ENCODE measurements around the gene SAG.

Gene SAG

DNA sequence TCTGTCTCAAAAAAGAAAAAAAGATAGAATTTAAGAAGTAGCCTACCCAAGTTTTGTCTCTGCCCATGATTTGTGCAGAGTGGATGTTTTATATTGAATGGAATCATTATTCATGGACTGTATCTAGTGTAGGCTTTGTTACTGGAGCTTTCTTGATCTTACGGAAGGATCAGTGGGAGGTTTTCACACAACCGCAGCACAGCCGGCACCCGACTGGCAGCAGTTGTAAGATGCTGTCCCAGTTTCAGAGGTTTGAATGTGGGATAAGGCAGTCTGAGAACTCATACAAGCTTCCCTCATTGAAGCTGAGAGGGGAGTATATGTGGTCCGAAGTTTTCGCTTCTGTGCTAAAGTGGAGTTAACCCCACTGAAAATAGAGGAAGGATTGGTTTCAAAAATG is 19.7 kb upstream of the SAG start:
- no peak for DNase-seq (ENCODE audit: low read depth in 3 of 3, low spot score in 1 of 3)

DNA sequence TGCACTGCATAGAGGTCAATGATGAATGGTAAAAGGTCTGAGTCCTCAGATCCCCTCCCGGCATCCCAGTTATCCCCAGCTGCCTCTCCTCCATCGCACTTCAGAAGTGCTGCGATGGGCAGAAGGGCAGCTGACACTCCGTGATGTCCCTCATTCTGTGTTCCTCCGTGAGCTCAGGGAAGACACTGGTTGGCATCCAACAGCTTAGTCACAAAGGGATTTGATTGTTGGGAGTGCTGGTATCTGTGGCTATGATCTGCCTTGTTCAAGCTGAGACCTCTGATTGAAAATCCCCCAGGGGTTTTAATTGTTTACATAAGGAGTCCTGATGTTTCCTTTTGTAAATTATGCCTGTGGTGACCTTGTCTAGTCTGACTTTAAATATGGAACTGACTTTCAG is 19.0 kb upstream of the SAG start:
- no peak for DNase-seq (ENCODE audit: low read depth in 3 of 3, low spot score in 1 of 3)

GRCh38 chr2:233289648-233290047 is 18.0 kb upstream of the SAG start:
- no peak for DNase-seq (ENCODE audit: low read depth in 3 of 3, low spot score in 1 of 3)

DNA sequence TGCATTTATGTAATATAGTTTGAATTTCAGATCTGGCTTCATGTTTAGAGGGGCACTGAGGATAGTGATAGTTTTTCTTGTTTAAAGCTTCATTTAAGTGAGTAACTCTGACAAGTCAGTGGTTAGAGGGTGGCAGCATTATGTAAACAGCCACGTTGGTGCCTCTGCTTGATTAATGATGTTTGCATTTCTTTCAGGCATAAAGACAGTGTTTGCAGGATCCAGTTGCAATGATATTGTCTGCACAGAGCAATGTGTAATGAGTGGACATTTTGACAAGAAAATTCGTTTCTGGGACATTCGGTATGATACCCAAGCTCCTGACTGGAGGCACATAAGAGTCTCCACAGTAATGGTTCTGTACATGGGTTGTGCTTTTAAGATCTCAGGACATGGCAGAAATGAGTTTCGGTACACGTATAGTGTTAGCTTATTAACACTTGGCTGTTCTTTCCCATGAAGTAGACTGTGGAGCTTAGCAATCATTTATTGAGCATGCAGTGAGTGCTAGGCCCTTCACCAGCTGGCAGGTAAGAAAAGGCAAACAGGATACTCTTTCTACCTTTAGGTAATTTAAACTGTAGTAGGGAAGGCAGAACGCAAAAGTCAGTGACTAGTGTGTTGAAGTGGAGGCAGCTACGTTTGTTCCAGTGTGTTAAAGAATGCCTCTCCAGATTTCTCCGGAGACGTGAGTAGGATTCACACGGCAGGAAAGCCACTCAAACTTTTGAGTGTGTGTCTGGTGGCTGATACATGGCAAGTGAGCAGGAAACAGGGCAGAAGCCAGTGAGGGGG is 17.4 kb upstream of the SAG start:
- DNase-seq (ENCODE audit: low read depth in 3 of 3, low spot score in 1 of 3) = no peak

DNA sequence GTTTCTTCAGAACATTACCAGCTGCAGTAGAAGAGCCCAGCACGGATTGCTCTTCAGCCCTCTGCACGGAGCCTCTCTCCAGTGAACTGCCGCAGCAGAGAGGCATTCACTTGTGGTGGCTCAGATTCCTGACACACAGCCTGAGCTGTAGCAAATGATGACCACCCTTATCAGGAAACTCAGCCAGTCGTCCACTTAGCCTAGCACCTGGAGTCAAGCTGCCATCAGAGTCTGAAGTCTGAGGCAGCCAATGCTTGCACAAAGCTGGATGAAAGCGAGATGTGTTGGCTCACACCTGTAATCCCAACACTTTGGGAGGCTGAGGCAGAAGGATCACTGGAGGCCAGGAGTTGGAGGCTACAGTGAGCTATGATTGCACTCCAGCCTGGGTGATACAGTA is 11.7 kb upstream of the SAG start:
- DNase-seq (ENCODE audit: low read depth in 3 of 3, low spot score in 1 of 3) = no peak

DNA sequence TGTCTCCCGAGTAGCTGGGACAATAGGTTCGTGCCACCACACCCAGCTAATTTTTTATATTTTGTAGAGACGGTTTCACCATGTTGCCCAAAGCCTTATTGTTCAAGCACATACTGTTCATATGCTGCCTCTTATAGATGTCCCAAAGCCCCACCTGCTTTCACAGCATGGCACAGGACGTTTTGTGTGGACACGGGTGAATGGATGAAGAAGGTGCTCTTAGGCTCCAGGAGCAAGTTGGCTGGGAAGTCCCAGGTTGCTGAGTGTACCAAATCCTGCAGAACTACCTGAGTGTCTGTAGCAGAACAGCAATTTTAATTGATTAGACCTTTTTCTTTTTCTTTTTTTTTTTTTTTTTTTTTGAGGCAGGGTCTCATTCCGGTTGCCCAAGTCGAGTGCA is 10.5 kb upstream of the SAG start:
- no peak for DNase-seq (ENCODE audit: low read depth in 3 of 3, low spot score in 1 of 3)

- DNase-seq (ENCODE audit: low read depth in 3 of 3, low spot score in 1 of 3) = no peak
These were observed 7.2 kb upstream of the SAG start for GRCh38 chr2:233300401-233300800.

GRCh38 chr2:233301248-233301647 is 6.4 kb upstream of the SAG start:
- DNase-seq (ENCODE audit: low read depth in 3 of 3, low spot score in 1 of 3) = no peak

GRCh38 chr2:233301811-233302210 is 5.8 kb upstream of the SAG start:
- no peak for DNase-seq (ENCODE audit: low read depth in 3 of 3, low spot score in 1 of 3)

DNA sequence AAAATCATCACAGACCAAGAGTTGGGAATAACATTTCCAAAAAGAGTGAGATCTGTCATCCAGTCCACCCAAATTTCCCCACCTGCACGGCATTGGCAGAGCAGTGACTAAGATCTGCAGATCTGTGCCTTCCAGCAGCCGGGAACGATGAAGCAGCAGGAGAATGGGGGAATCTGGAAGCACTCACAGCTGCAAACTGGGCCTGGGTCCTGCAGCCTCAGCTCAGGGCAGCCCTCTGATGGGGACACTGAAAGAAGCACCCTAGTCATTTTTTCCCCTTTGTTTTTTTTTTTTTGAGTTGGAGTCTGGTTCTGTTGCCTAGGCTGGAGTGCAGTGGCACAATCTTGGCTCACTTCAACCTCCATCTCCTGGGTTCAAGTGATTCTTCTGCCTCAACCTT is 4.4 kb upstream of the SAG start:
- DNase-seq (ENCODE audit: low read depth in 3 of 3, low spot score in 1 of 3) = no peak

GRCh38 chr2:233311241-233311926 is 3.8 kb downstream of the SAG start:
- DNase-seq (ENCODE audit: low read depth in 3 of 3, low spot score in 1 of 3) = no peak

DNA sequence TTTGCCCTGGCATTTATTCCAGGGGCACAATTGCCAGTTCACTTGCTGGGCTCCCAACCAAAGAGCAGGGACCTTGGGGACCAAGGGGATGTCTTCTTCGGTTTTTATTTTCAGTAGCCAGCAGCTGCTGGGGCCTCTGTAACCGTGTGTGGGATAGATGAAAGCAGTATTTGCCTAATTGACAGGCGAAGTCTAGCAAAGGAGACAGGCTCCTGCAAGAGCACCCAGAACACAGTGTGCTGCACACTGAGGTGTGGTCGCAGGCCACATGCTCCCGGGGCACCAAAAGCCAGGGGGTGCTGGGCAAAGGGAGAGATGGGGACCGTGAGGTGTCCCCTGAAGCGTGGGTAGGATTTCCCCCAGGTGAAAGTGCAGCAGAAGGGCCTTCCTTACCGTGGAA is 5.3 kb downstream of the SAG start:
- no peak for DNase-seq (ENCODE audit: low read depth in 3 of 3, low spot score in 1 of 3)

- no peak for DNase-seq (ENCODE audit: low read depth in 3 of 3, low spot score in 1 of 3)
These were observed 6.7 kb downstream of the SAG start for GRCh38 chr2:233314180-233314925.

- no peak for DNase-seq (ENCODE audit: low read depth in 3 of 3, low spot score in 1 of 3)
These were observed 9.8 kb downstream of the SAG start for GRCh38 chr2:233317196-233317943.

GRCh38 chr2:233319256-233319655 is 11.6 kb downstream of the SAG start:
- no peak for DNase-seq (ENCODE audit: low read depth in 3 of 3, low spot score in 1 of 3)

- DNase-seq (ENCODE audit: low read depth in 3 of 3, low spot score in 1 of 3) = no peak
These were observed 12.9 kb downstream of the SAG start for GRCh38 chr2:233320470-233320869.

GRCh38 chr2:233321166-233321565 is 13.6 kb downstream of the SAG start:
- DNase-seq (ENCODE audit: low read depth in 3 of 3, low spot score in 1 of 3) = no peak

DNA sequence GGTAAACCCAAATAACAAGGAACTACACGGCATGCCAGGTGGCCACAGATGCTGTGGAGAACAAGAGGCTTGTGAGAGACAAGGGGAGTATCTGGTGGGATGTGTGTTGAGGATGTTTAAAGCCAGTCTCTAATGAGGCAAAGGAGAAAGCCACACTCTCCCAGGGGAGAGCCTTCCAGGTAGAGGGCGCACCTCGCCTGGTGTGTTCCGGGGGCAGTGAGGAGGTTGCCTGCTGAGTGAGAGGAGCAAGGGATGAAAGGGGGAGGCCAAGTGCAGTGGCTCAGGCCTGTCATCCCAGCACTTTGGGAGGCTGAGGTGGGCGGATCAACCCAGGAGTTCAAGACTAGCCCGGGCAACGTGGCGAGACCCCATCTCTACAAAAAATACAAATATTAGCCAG is 16.2 kb downstream of the SAG start:
- no peak for DNase-seq (ENCODE audit: low read depth in 3 of 3, low spot score in 1 of 3)

DNA sequence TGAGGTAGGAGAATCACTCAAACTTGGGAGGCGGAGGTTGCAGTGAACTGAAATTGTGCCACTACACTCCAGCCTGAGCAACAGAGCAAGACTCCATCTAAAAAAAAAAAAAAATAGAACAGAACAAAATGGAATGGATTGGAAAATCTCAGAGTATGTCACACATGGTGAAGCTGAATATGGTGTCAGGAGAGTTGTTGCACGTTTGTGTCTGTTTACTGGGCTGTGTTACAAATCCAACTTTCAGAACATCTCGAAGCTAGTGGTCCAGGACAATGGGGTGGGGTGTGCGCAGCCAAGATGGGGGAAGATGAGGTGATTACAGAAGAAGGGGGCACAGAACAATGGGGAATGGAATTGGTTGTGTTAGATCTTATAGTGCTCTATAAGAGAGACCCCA is 17.6 kb downstream of the SAG start:
- DNase-seq (ENCODE audit: low read depth in 3 of 3, low spot score in 1 of 3) = no peak

GRCh38 chr2:233325814-233326213 is 18.2 kb downstream of the SAG start:
- DNase-seq (ENCODE audit: low read depth in 3 of 3, low spot score in 1 of 3) = no peak

GRCh38 chr2:233326500-233326899 is 18.9 kb downstream of the SAG start:
- DNase-seq (ENCODE audit: low read depth in 3 of 3, low spot score in 1 of 3) = no peak

All from stimulated activated CD4-positive, alpha-beta T cell treated with anti-CD3 and anti-CD28 coated beads, TNF-alpha, amount 100 ng/mL, for 1 hour (primary cell).